ENCODE measurements around the gene ITGA3. TPM values are rescaled to one million over a fixed set of nuclear protein-coding genes. Genes with fewer than 3 reads are reported as not detected.
A peak's percentile ranks its signal among the peaks of the same experiment; 100 is the strongest.

ITGA3 gene
- total RNA-seq, 2 donors from 2014 or later: 16.6 to 21.7 TPM

DNA sequence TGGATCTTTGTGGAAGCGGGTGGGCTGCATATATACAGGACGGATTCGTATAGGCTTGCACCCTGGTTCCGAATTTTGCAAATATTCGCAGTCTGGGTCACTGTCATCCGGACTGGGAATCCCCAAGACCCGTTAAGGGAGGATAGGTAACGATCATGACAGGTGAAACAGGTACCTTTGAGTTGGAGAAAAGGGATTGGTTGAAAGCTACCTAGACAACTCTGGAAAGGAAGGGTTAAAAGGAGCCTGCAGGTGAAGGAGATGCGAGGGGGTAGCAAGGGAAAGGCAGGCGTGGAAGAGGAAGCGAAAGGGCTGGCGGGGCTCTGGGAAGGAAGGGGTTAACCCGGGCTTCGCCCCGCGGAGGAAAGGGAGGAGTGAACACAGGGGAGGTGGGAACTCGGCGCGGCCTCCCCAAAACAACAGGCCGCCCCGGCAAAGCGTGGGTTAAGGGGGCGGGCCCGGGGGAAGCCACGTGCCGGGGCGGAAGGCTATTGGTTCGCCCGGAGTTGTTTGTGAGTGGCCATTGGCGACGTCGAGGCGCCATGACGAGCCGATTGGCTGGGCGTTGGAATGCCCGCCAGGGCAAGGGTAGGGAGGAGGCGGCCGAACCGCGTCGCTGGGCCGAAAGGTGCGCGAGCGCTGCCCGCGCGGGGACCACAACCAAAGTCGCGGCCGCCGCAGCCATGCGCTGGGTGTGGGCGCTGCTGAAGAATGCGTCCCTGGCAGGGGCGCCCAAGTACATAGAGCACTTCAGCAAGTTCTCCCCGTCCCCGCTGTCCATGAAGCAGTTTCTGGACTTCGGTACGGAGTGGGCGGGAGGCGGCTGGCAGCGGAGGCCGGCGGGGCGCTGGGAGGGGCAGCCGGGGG is 39.1 kb downstream of the ITGA3 start, which contains the start of gene PDK2:
Gene PDK2, plus strand, starts transcription at position 599 of the 867 bp plus-strand sequence. Its CDS starts 85 bp downstream, at position 684.
- TF ChIP-seq CTCF (conservative IDR thresholded peaks at IDR 0.05): no peak
- Histone ChIP-seq H3K27ac (ENCODE audit: low read depth, low read length) (no peak within 1 kb of the TSS), H3K4me1 (ENCODE audit: control insufficient read depth, insufficient read depth, low read length) (no peaks in the 10 kb centered on the region), H3K4me3 (ENCODE audit: low read length) (peak within 1 kb of the TSS; percentile 89), H3K27me3 (ENCODE audit: control insufficient read depth, insufficient read depth, low read length, poor library complexity, severe bottlenecking) (no peaks in the 10 kb centered on the region), H3K9me3 (ENCODE audit: control insufficient read depth, low read length) (no peaks in the 10 kb centered on the region), H3K9ac (ENCODE audit: extremely low read depth, low read length, poor library complexity, severe bottlenecking) (peak within 1 kb of the TSS; percentile 66), H3K36me3 (ENCODE audit: control insufficient read depth, insufficient read depth, low read length) (peaks cover 8% of the 10 kb centered on the region)
- peaks cover 15% of the 10 kb centered on the region for H3K4me1 Mint-ChIP-seq
- H3K27me3 Mint-ChIP-seq (ENCODE audit: insufficient read depth): peaks cover 15% of the 10 kb centered on the region
- H3K9me3 Mint-ChIP-seq: no peaks in the 10 kb centered on the region
- peaks cover 7% of the 10 kb centered on the region for H3K36me3 Mint-ChIP-seq (ENCODE audit: low read depth)
- WGBS, 2 experiments (ENCODE audit: insufficient coverage in 1 of 2, insufficient read length in 1 of 2): 1 to 5% methylated on average over 24 to 68 of the region's 68 CpGs
- peak; percentile 99 for DNase-seq
- H3K27ac Mint-ChIP-seq: peak within 1 kb of the TSS; percentile 94
- peak within 1 kb of the TSS; percentile 91 for H3K4me3 Mint-ChIP-seq

- H3K36me3 Mint-ChIP-seq (ENCODE audit: low read depth): peaks cover 10% of the 10 kb centered on the region
- Histone ChIP-seq H3K9ac (ENCODE audit: extremely low read depth, low read length, poor library complexity, severe bottlenecking) (peak overlapping the region; percentile 66), H3K4me3 (ENCODE audit: low read length) (peak overlapping the region; percentile 89), H3K9me3 (ENCODE audit: control insufficient read depth, low read length) (no peaks in the 10 kb centered on the region), H3K4me1 (ENCODE audit: control insufficient read depth, insufficient read depth, low read length) (no peaks in the 10 kb centered on the region), H3K27me3 (ENCODE audit: control insufficient read depth, insufficient read depth, low read length, poor library complexity, severe bottlenecking) (no peaks in the 10 kb centered on the region), H3K36me3 (ENCODE audit: control insufficient read depth, insufficient read depth, low read length) (peaks cover 8% of the 10 kb centered on the region), H3K27ac (ENCODE audit: low read depth, low read length) (no peak overlapping the region)
- no peaks in the 10 kb centered on the region for H3K9me3 Mint-ChIP-seq
- peak overlapping the region; percentile 91 for H3K4me3 Mint-ChIP-seq
- H3K4me1 Mint-ChIP-seq: peaks cover 21% of the 10 kb centered on the region
- no peak for TF ChIP-seq CTCF (conservative IDR thresholded peaks at IDR 0.05)
- peak; percentile 77 for DNase-seq
- peaks cover 15% of the 10 kb centered on the region for H3K27me3 Mint-ChIP-seq (ENCODE audit: insufficient read depth)
- 1 to 5% methylated on average over 9 to 12 of the region's 12 CpGs for WGBS, 2 experiments (ENCODE audit: insufficient coverage in 1 of 2, insufficient read length in 1 of 2)
- peak overlapping the region; percentile 94 for H3K27ac Mint-ChIP-seq
These were observed 39.7 kb downstream of the ITGA3 start for GRCh38 chr17:50095626-50096037.

GRCh38 chr17:50096092-50096491 is 40.2 kb downstream of the ITGA3 start:
- DNase-seq: no peak
- H3K27ac ChIP-seq (ENCODE audit: low read depth, low read length): no peak overlapping the region

More at GRCh38 chr17:50096092-50096491, 40.2 kb downstream of the ITGA3 start:
- peaks cover 11% of the 10 kb centered on the region for H3K27me3 Mint-ChIP-seq (ENCODE audit: insufficient read depth)
- no peaks in the 10 kb centered on the region for H3K27me3 ChIP-seq (ENCODE audit: control insufficient read depth, insufficient read depth, low read length, poor library complexity, severe bottlenecking)
- H3K4me1 ChIP-seq (ENCODE audit: control insufficient read depth, insufficient read depth, low read length): no peaks in the 10 kb centered on the region
- no peak for TF ChIP-seq CTCF (conservative IDR thresholded peaks at IDR 0.05)
- no peaks in the 10 kb centered on the region for H3K9me3 Mint-ChIP-seq
- H3K4me3 ChIP-seq (ENCODE audit: low read length): peak overlapping the region; percentile 89
- WGBS, 2 experiments (ENCODE audit: insufficient coverage in 1 of 2, insufficient read length in 1 of 2): 40 to 65% methylated on average over 3 to 6 of the region's 6 CpGs
- no peaks in the 10 kb centered on the region for H3K9me3 ChIP-seq (ENCODE audit: control insufficient read depth, low read length)
- H3K4me1 Mint-ChIP-seq: peaks cover 26% of the 10 kb centered on the region
- H3K36me3 Mint-ChIP-seq (ENCODE audit: low read depth): peaks cover 11% of the 10 kb centered on the region
- peaks cover 8% of the 10 kb centered on the region for H3K36me3 ChIP-seq (ENCODE audit: control insufficient read depth, insufficient read depth, low read length)
- peak overlapping the region; percentile 94 for H3K27ac Mint-ChIP-seq
- peak overlapping the region; percentile 91 for H3K4me3 Mint-ChIP-seq
- peak overlapping the region; percentile 66 for H3K9ac ChIP-seq (ENCODE audit: extremely low read depth, low read length, poor library complexity, severe bottlenecking)

All from endodermal cell (in vitro differentiated cells).